Endodermal cell (in vitro differentiated cells): Measurements from ENCODE around the gene STPG3. TPM values are rescaled to one million over a fixed set of nuclear protein-coding genes. Genes with fewer than 3 reads are reported as not detected.
"Not testable (repeated sequence)": the region's sequence is repeated elsewhere in the genome, so short reads cannot be mapped to it uniquely, and the experiment has no call there.

Experiments
- DNase-seq: peaks from one replicate; pipeline ENCODE4 v3.0.0-alpha.2; 2017
- H3K27ac ChIP-seq: 2 replicates; pipeline ENCODE4 v1.5.1; 2013; ENCODE audit warnings: mild to moderate bottlenecking, low read depth, low read length, moderate library complexity
- H3K27me3 ChIP-seq: 2 replicates; pipeline ENCODE4 v1.6.1; 2013; ENCODE audit warnings: mild to moderate bottlenecking, low read length, moderate library complexity; ENCODE audit not compliant: insufficient read depth, control insufficient read depth, poor library complexity, severe bottlenecking
- H3K36me3 ChIP-seq: 2 replicates; pipeline ENCODE4 v1.7.0; 2013; ENCODE audit warnings: mild to moderate bottlenecking, low read length, moderate library complexity; ENCODE audit not compliant: control insufficient read depth, insufficient read depth
- H3K4me1 ChIP-seq: one replicate; pipeline ENCODE4 v1.7.0; 2013; ENCODE audit warnings: low read length; ENCODE audit not compliant: control insufficient read depth, insufficient read depth
- H3K4me3 ChIP-seq: 2 replicates; pipeline ENCODE4 v1.5.1; 2013; ENCODE audit warnings: mild to moderate bottlenecking, low read length, moderate library complexity
- H3K9ac ChIP-seq: 2 replicates; pipeline ENCODE4 v1.6.1; 2013; ENCODE audit warnings: mild to moderate bottlenecking, low read length, moderate library complexity; ENCODE audit not compliant: poor library complexity, severe bottlenecking; ENCODE audit errors: extremely low read depth
- H3K9me3 ChIP-seq: 2 replicates; pipeline ENCODE4 v1.6.1; 2013; ENCODE audit warnings: mild to moderate bottlenecking, low read length, moderate library complexity; ENCODE audit not compliant: control insufficient read depth
- H3K27ac Mint-ChIP-seq: 2 replicates; pipeline ENCODE4 v1.8.0; 2020; ENCODE audit warnings: mixed read lengths
- H3K27me3 Mint-ChIP-seq: 2 replicates; pipeline ENCODE4 v1.8.0; 2021; ENCODE audit warnings: mild to moderate bottlenecking, mixed read lengths; ENCODE audit not compliant: insufficient read depth
- H3K36me3 Mint-ChIP-seq: 2 replicates; pipeline ENCODE4 v1.8.0; 2020; ENCODE audit warnings: low read depth, mixed read lengths
- H3K4me1 Mint-ChIP-seq: 2 replicates; pipeline ENCODE4 v1.8.0; 2020; ENCODE audit warnings: mixed read lengths
- H3K4me3 Mint-ChIP-seq: 2 replicates; pipeline ENCODE4 v1.8.0; 2020; ENCODE audit warnings: mild to moderate bottlenecking, moderate library complexity, mixed read lengths
- H3K9me3 Mint-ChIP-seq: 2 replicates; pipeline ENCODE4 v1.8.0; 2020; ENCODE audit warnings: mild to moderate bottlenecking, mixed read lengths
- WGBS, 2 experiments: methylation state at CpG; one replicate each; pipeline versions ENCODE4 v1.1.5 to v1.1.7; 2013; ENCODE audit warnings: missing lambda C conversion rate in 2 of 2, mixed read lengths in 1 of 2; ENCODE audit not compliant: insufficient coverage in 1 of 2, insufficient read length in 1 of 2; 5-methylcytosine and 5-hydroxymethylcytosine counted together
- total RNA-seq, 2 donors: library from RNA; stranded (reverse); fragmentation: NEBNext Ultra II Directional in 1 of 2; extraction: Animal tissue kit (Norgen Biotek cat#: 25700) in 1 of 2; gene quantifications; 2 replicates in 1 of 2; 3 replicates in 1 of 2; pipeline ENCODE4 v1.2.1, GENCODE V29; 2021
- TF ChIP-seq, protein P1 (sequence below): fragments of 200-600 bp; sonication (generic); conservative IDR thresholded peaks from 2 replicates; pipeline ENCODE4 v1.5.0; 2021; ENCODE audit warnings: antibody characterized with exemption, mild to moderate bottlenecking

The STPG3 gene
- total RNA-seq, 2 donors from 2014 or later: not detected

DNA sequence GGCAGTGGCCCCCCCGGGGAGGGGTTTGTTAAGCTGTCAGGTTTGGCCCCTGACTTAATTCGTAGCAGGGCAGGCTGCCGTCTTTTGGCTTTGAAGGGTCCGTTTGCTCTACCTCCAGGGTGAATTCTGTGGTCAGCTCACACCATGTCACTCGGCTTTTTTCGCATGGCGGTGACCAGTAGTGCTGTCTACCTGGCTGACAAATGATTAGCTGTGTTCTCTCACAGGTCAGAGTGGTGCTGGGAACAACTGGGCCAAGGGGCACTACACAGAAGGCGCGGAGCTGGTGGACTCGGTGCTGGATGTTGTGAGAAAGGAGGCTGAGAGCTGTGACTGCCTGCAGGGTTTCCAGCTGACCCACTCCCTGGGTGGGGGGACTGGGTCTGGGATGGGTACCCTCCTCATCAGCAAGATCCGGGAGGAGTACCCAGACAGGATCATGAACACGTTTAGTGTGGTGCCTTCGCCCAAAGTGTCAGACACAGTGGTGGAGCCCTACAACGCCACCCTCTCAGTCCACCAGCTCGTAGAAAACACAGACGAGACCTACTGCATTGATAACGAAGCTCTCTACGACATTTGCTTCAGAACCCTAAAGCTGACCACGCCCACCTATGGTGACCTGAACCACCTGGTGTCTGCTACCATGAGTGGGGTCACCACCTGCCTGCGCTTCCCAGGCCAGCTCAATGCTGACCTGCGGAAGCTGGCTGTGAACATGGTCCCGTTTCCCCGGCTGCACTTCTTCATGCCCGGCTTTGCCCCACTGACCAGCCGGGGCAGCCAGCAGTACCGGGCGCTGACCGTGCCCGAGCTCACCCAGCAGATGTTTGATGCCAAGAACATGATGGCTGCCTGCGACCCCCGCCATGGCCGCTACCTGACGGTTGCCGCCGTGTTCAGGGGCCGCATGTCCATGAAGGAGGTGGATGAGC, 8.6 kb upstream of the STPG3 start:
- H3K4me3 ChIP-seq: peak overlapping the region; percentile 92
- no peak overlapping the region for H3K27ac ChIP-seq
- H3K9ac ChIP-seq: peak overlapping the region; percentile 92
- TF ChIP-seq, protein P1, sequence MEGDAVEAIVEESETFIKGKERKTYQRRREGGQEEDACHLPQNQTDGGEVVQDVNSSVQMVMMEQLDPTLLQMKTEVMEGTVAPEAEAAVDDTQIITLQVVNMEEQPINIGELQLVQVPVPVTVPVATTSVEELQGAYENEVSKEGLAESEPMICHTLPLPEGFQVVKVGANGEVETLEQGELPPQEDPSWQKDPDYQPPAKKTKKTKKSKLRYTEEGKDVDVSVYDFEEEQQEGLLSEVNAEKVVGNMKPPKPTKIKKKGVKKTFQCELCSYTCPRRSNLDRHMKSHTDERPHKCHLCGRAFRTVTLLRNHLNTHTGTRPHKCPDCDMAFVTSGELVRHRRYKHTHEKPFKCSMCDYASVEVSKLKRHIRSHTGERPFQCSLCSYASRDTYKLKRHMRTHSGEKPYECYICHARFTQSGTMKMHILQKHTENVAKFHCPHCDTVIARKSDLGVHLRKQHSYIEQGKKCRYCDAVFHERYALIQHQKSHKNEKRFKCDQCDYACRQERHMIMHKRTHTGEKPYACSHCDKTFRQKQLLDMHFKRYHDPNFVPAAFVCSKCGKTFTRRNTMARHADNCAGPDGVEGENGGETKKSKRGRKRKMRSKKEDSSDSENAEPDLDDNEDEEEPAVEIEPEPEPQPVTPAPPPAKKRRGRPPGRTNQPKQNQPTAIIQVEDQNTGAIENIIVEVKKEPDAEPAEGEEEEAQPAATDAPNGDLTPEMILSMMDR: no peak
- H3K4me1 Mint-ChIP-seq: peaks cover 43% of the 10 kb centered on the region
- H3K36me3 ChIP-seq: peaks cover 27% of the 10 kb centered on the region
- peak overlapping the region; percentile 85 for H3K27ac Mint-ChIP-seq
- peaks cover 25% of the 10 kb centered on the region for H3K4me1 ChIP-seq
- H3K4me3 Mint-ChIP-seq: peak overlapping the region; percentile 85
- peaks cover under 1% of the 10 kb centered on the region for H3K27me3 Mint-ChIP-seq
- WGBS, 2 experiments: 84 to 85% methylated on average over 33 to 36 of the region's 36 CpGs
- no peak for DNase-seq
- H3K36me3 Mint-ChIP-seq: peaks cover 19% of the 10 kb centered on the region
- H3K9me3 ChIP-seq: no peaks in the 10 kb centered on the region
- H3K27me3 ChIP-seq: no peaks in the 10 kb centered on the region
- no peaks in the 10 kb centered on the region for H3K9me3 Mint-ChIP-seq

DNA sequence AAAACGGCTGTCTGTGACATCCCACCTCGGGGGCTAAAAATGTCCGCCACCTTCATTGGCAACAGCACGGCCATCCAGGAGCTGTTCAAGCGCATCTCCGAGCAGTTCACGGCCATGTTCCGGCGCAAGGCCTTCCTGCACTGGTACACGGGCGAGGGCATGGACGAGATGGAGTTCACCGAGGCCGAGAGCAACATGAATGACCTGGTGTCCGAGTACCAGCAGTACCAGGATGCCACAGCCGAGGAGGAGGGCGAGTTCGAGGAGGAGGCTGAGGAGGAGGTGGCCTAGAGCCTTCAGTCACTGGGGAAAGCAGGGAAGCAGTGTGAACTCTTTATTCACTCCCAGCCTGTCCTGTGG, 7.8 kb upstream of the STPG3 start:
- Histone ChIP-seq H3K4me1 (peaks cover 21% of the 10 kb centered on the region), H3K36me3 (peaks cover 27% of the 10 kb centered on the region), H3K9ac (peak overlapping the region; percentile 92), H3K4me3 (peak overlapping the region; percentile 92)
- Mint-ChIP-seq H3K4me3 (peak overlapping the region; percentile 85), H3K4me1 (peaks cover 39% of the 10 kb centered on the region), H3K36me3 (peaks cover 19% of the 10 kb centered on the region)
- not testable (repeated sequence) for H3K9me3 ChIP-seq, H3K9me3 Mint-ChIP-seq, H3K27ac ChIP-seq, H3K27me3 Mint-ChIP-seq, H3K27ac Mint-ChIP-seq, DNase-seq, H3K27me3 ChIP-seq
- WGBS, 2 experiments: 91 to 99% methylated on average over 11 to 17 of the region's 18 CpGs

DNA sequence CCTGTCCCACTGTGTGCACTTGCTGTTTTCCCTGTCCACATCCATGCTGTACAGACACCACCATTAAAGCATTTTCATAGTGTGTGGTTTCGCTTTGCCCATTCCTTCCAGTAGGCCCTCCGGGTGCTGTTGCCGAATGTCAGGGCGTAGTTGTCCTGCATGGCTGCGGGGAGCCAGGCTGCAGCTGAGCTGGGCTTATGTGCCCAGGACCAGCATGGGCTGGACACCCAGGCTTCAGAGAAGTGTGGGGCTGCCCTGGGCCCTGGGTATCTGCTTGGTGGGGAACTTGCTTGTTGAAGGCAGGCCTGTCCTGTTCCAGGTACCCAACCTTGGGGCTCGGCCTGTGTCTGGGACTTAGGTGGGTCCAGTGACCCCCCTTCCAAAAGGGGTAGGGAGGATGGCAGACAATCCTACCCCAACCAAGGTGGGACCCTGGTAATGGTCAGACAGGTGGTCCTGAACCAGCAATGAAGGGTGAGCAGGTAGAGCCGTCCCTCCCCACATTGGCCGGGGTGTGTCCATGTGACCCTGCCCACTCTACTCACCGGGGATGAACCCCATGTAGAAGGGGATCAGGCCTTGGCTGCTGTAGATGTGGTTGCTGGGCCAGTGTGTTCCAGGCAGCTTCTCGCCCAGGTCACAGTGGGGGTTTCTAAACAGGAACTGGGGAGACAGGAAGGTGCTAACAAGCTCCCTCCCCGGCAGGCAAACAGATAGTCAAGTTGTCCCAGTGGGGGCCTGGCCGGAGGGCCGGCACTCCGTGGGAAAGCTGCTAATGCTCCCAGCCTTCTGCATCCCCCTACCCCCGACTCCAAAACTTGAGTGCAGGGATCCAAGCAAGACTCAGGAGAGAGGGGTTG, 7.2 kb upstream of the STPG3 start:
- Mint-ChIP-seq H3K36me3 (peaks cover 19% of the 10 kb centered on the region), H3K27me3 (peaks cover 2% of the 10 kb centered on the region), H3K27ac (peak overlapping the region; percentile 70), H3K4me3 (peak overlapping the region; percentile 85), H3K9me3 (no peaks in the 10 kb centered on the region), H3K4me1 (peaks cover 38% of the 10 kb centered on the region)
- H3K27me3 ChIP-seq: no peaks in the 10 kb centered on the region
- TF ChIP-seq, protein P1: peak; percentile 14
- H3K4me3 ChIP-seq: peak overlapping the region; percentile 92
- H3K4me1 ChIP-seq: peaks cover 17% of the 10 kb centered on the region
- no peak overlapping the region for H3K27ac ChIP-seq
- no peaks in the 10 kb centered on the region for H3K9me3 ChIP-seq
- 65 to 88% methylated on average over 6 to 15 of the region's 15 CpGs for whole genome bisulfite sequencing, 2 experiments
- peak overlapping the region; percentile 8 for H3K9ac ChIP-seq
- peak; percentile 90 for DNase-seq
- H3K36me3 ChIP-seq: peaks cover 24% of the 10 kb centered on the region
